ENCODE results near the gene DAGLA.

GRCh38 chr11:61684870-61685616 lies 4.9 kb downstream of the DAGLA start:
- TF ChIP-seq EZH2 (IDR thresholded peaks at IDR 0.05; ENCODE audit: borderline replicate concordance, low read depth, low read length, poor library complexity, severe bottlenecking) = no peak
- TF ChIP-seq CTCF (conservative IDR thresholded peaks at IDR 0.05; ENCODE audit: low read depth, low read length) = no peak
